GM12878 (cell line): ENCODE results near the gene SF1. TPM values are rescaled to one million over a fixed set of nuclear protein-coding genes. Genes with fewer than 3 reads are reported as not detected.

Experiments
- ATAC-seq: fragments of 200-7000 bp; cut with Tn5 transposase; 3 replicates; pipeline ENCODE4 v1.9.1; 2020; ENCODE audit warnings: mild to moderate bottlenecking, moderate library complexity
- BruUV-seq: library from RNA; stranded (reverse); fragments of 400-500 nt; replicated peaks from 2 replicates; lab custom pipeline; 2021; lab: Mats Ljungman, UMichigan
- CTCF ChIA-PET: fragments of 300-600 bp; sonication (Branson Sonifier 250); formaldehyde crosslinking; extraction: SDS; loops from one replicate; lab custom pipeline; 2021; ENCODE audit warnings: inconsistent platforms; lab: Yijun Ruan, JAX
- POLR2A ChIA-PET: fragments of 350-600 bp; formaldehyde crosslinking; extraction: SDS; loops from one replicate; lab custom pipeline; 2021; ENCODE audit warnings: inconsistent platforms; lab: Charles Lee
- RAD21 ChIA-PET: fragments of 300-600 bp; sonication (Branson Sonifier 250); formaldehyde crosslinking; loops from one replicate; lab custom pipeline; 2023; ENCODE audit warnings: antibody characterized with exemption; ENCODE audit not compliant: unreplicated experiment; lab: Charles Lee
- SMC1A ChIA-PET: fragments of 300-600 bp; sonication (Branson Sonifier 250); formaldehyde crosslinking; loops from one replicate; lab custom pipeline; 2023; ENCODE audit not compliant: unreplicated experiment, uncharacterized antibody; lab: Charles Lee
- DNase-seq: peaks from one replicate; pipeline ENCODE4 v3.0.0-alpha.2; 2011; ENCODE audit warnings: low read depth, low spot score
- FAIRE-seq: peaks from 3 replicates; lab custom pipeline; 2011; peaks lifted over from hg19 to GRCh38; lab: Jason Lieb, UNC
- H2AFZ ChIP-seq: 2 replicates; pipeline ENCODE4 v1.6.0; 2011; ENCODE audit warnings: low read depth, low read length, control low read depth; ENCODE audit not compliant: control insufficient read depth
- H3K27ac ChIP-seq: 2 replicates; pipeline ENCODE4 v1.5.1; 2011; ENCODE audit warnings: control low read depth; ENCODE audit not compliant: control insufficient read depth, insufficient read depth
- H3K27me3 ChIP-seq, 2 experiments: replicated peaks in 1 of 2; 2 replicates each; pipeline versions ENCODE4 v1.6.0 to v1.6.1; 2011; ENCODE audit warnings: low read length in 1 of 2; ENCODE audit not compliant: control insufficient read depth in 2 of 2, insufficient read depth in 2 of 2
- H3K36me3 ChIP-seq, 2 experiments: 2 replicates each; pipeline ENCODE4 v1.5.1; 2011; ENCODE audit warnings: low read length in 1 of 2; ENCODE audit not compliant: control insufficient read depth in 2 of 2, insufficient read depth in 2 of 2
- H3K4me1 ChIP-seq: 2 replicates; pipeline ENCODE4 v1.6.1; 2011; ENCODE audit warnings: mild to moderate bottlenecking, low read length, moderate library complexity, mixed read lengths; ENCODE audit not compliant: control insufficient read depth, insufficient read depth
- H3K4me2 ChIP-seq: 2 replicates; pipeline ENCODE4 v1.6.0; 2011; ENCODE audit warnings: control low read depth; ENCODE audit not compliant: control insufficient read depth, insufficient read depth
- H3K4me3 ChIP-seq: fragments of 200-600 bp; sonication (generic); 2 replicates; pipeline ENCODE4 v1.5.1; 2016
- H3K79me2 ChIP-seq: 2 replicates; pipeline ENCODE4 v1.6.0; 2011; ENCODE audit warnings: low read length; ENCODE audit not compliant: control insufficient read depth, insufficient read depth
- H3K9ac ChIP-seq: 2 replicates; pipeline ENCODE4 v1.8.0; 2011; ENCODE audit warnings: low read length, control low read depth, mixed read lengths; ENCODE audit not compliant: control insufficient read depth, insufficient read depth
- H3K9me3 ChIP-seq: replicated peaks from 3 replicates; pipeline ENCODE4 v1.5.1; 2011; ENCODE audit warnings: mild to moderate bottlenecking, low read length; ENCODE audit not compliant: control insufficient read depth, insufficient read depth
- H4K20me1 ChIP-seq: 2 replicates; pipeline ENCODE4 v1.6.0; 2011; ENCODE audit not compliant: control insufficient read depth, insufficient read depth
- KDM1A ChIP-seq: fragments of 200-600 bp; sonication (generic); IDR thresholded peaks from 2 replicates; pipeline ENCODE4 v1.6.1; 2016; ENCODE audit warnings: borderline replicate concordance
- NR2C2 ChIP-seq: IDR thresholded peaks from 2 replicates; pipeline ENCODE4 v1.6.1; 2011; ENCODE audit warnings: borderline replicate concordance, low read depth; ENCODE audit not compliant: control insufficient read depth, insufficient read length
- POLR2A ChIP-seq: IDR thresholded peaks from 2 replicates; pipeline ENCODE4 v1.6.1; 2011; ENCODE audit warnings: low read depth, mild to moderate bottlenecking, low read length
- RFX5 ChIP-seq: IDR thresholded peaks from 2 replicates; pipeline ENCODE4 v1.6.1; 2011; ENCODE audit warnings: low read depth, low read length, improper control_type of control experiment
- SIX5 ChIP-seq: IDR thresholded peaks from 2 replicates; pipeline ENCODE4 v1.6.1; 2011; ENCODE audit warnings: mild to moderate bottlenecking, low read depth, low read length, moderate library complexity; ENCODE audit not compliant: severe bottlenecking
- SPI1 ChIP-seq: IDR thresholded peaks from 2 replicates; pipeline ENCODE4 v1.6.1; 2011; ENCODE audit warnings: low read depth, mild to moderate bottlenecking, low read length, moderate library complexity, borderline replicate concordance; ENCODE audit not compliant: insufficient read depth
- SUPT20H ChIP-seq: IDR thresholded peaks from 2 replicates; pipeline ENCODE4 v1.6.1; 2011; ENCODE audit warnings: low read depth, mild to moderate bottlenecking, low read length, moderate library complexity, borderline replicate concordance; ENCODE audit not compliant: control insufficient read depth
- TBL1XR1 ChIP-seq: IDR thresholded peaks from 2 replicates; pipeline ENCODE4 v1.6.1; 2012; ENCODE audit warnings: low read depth, low read length, improper control_type of control experiment
- ZBTB40 ChIP-seq: fragments of 450-650 bp; IDR thresholded peaks from 2 replicates; pipeline ENCODE4 v1.6.1; 2016; ENCODE audit warnings: mild to moderate bottlenecking, moderate library complexity, borderline replicate concordance
- WGBS: methylation state at CpG from one replicate; pipeline ENCODE4 v1.1.6; 2016; ENCODE audit warnings: low lambda C conversion rate; ENCODE audit not compliant: insufficient replicate concordance, insufficient coverage; ENCODE audit errors: missing lambda C conversion rate; 5-methylcytosine and 5-hydroxymethylcytosine counted together
- in situ Hi-C: fragments of 300-500 bp; cut with MboI; formaldehyde crosslinking; loops from 9 replicates; pipeline ENCODE4 v1.14.3; 2018; ENCODE audit warnings: mixed read lengths
- intact Hi-C: fragments of 100-400 bp; cut with micrococcal nuclease; formaldehyde crosslinking; loops from one replicate; pipeline ENCODE4 v1.14.2; 2022; ENCODE audit not compliant: unreplicated experiment
- polyA plus RNA-seq, 11 experiments: library from polyadenylated mRNA; depleted of rRNA in 4 of 11; unstranded in 6 of 11; stranded (reverse) in 5 of 11; fragments of >200 nt; fragmentation: Nextera tagmentation in 4 of 11; fragmentation: Illumina TruSeq in 1 of 11; extraction: Ambion mirVana in 4 of 11; extraction: Trizol in 1 of 11; gene quantifications; 1 replicate in 1 of 11; 2 replicates in 10 of 11; pipeline versions ENCODE4 v1.2.1 to v1.2.3, GENCODE V29; 2011 to 2016; ENCODE audit warnings: inconsistent platforms in 2 of 11, missing spikeins in 2 of 11, low read depth in 1 of 11
- total RNA-seq, 4 experiments: library from RNA; depleted of rRNA in 3 of 4; stranded (reverse); fragments of >200 nt in 3 of 4; fragmentation: Illumina TruSeq in 1 of 4; extraction: Trizol in 1 of 4; gene quantifications; 2 replicates each; pipeline versions ENCODE4 v1.2.1 to v1.2.3, GENCODE V29; 2013 to 2021
- TF ChIP-seq, protein P1 (sequence below): fragments of 450-650 bp; IDR thresholded peaks from 2 replicates; pipeline ENCODE4 v1.6.1; 2017; ENCODE audit warnings: mild to moderate bottlenecking
- TF ChIP-seq, protein P2 (sequence below): fragments of 450-650 bp; IDR thresholded peaks from 2 replicates; pipeline ENCODE4 v1.6.1; 2017; ENCODE audit warnings: mild to moderate bottlenecking, moderate library complexity

Gene SF1
- total and polyA plus RNA-seq, 10 of the 15 experiments (the other 5 are each of a cell fraction or from before 2014, with no cell fraction given): 13.6 to 337 (median 103) TPM

DNA sequence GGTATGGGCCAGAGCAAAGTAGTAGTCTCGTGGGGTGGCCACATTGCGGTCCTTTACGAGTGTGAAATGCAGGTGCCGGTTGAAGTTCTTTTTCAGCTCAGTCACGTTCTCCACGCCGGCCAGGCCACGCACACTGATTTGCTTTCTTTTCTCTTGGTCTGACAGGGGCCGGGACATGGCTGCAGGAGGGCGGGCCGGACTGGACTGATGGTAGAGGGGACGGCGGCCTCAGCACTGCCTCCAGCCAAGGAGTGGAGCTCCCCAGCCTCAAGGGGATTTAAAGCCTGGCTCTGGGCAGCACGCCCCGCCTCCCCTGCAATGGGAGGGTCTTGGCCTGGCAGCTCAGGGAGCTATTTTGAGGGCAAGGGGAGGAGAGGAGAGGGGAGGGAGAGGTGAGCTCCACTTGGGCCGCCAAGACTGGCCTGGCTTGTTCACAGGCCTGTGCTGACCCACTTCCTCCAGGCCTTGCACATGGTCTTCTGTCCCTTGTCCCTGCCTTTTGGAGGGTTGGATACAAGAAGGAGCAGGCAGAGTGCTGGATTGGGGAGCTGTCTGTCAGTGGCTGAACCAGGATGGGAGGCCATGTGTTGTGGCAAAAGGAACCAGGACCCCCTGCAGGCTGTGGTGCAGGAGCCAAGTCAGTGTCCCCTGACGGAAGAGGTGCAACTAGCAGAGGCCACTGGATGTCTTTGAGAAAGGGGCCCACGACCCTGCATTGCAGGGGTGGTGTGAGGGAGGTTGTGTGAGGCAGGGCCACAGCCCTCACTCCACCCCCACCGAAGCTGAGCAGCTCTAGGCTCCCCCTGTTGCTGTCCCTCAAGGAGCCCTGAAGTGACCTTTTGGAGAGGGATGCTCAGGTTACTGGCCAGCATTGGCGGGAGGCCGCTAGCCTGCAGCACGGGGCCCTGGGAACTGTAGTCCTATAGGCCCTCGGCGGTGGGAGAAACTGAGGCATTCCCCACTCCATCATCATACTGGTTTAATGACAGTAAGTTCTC lies 18.3 kb downstream of the SF1 start, which contains the start of gene PYGM:
Gene PYGM, minus strand, starts transcription at position 253 of the 998 bp plus-strand sequence. Its CDS starts 76 bp downstream, at position 177.
- no peak within 1 kb of the TSS for H3K9ac ChIP-seq
- DNase-seq (no peak), ATAC-seq (peak; percentile 8; the same call in 2 of the 3 replicates), FAIRE-seq (no peak)
- in situ Hi-C loops (no loop called here), intact Hi-C loops (no loop called here)
- peaks cover 17% of the 10 kb centered on the region for H3K4me1 ChIP-seq
- SMC1A ChIA-PET: interaction anchor here (1.2 to 1.7 kb wide), 2 partner anchors 11 to 16 kb away, joined by 4 to 5 read pairs; no protein-coding TSS in a partner anchor
- H3K79me2 ChIP-seq: no peaks in the 10 kb centered on the region
- no peaks in the 10 kb centered on the region for H3K9me3 ChIP-seq
- no peak within 1 kb of the TSS for H3K27ac ChIP-seq
- WGBS: 71% methylated on average over 21 of the region's 24 CpGs
- peaks cover 10 to 12% of the 10 kb centered on the region in 2 experiments; a peak in 3 of 4 replicates for H3K36me3 ChIP-seq
- no peak within 1 kb of the TSS for H3K4me3 ChIP-seq
- POLR2A ChIA-PET: interaction anchor here (0.7 to 1.8 kb wide), 2 partner anchors 12 to 247 kb away, joined by 4 to 6 read pairs; no protein-coding TSS in a partner anchor
- CTCF ChIA-PET: interaction anchor here (0.7 to 1.5 kb wide), 6 partner anchors 10 to 109 kb away, joined by 3 to 8 read pairs (median 4); no protein-coding TSS in a partner anchor
- no peak within 1 kb of the TSS for H2AFZ ChIP-seq
- no peaks in the 10 kb centered on the region for H3K27me3 ChIP-seq
- BruUV-seq: no TSS peak
- peaks cover 7% of the 10 kb centered on the region for H4K20me1 ChIP-seq
- RAD21 ChIA-PET: interaction anchor here (1.2 kb wide), 1 partner anchor 56 kb away, joined by 3 read pairs; no protein-coding TSS in a partner anchor
- H3K4me2 ChIP-seq: no peak within 1 kb of the TSS
- TF ChIP-seq POLR2A (peak; percentile 51; the same call in 1 of the 2 replicates), SUPT20H (no peak), TBL1XR1 (no peak), SIX5 (no peak), KDM1A (no peak), ZBTB40 (no peak), RFX5 (no peak), NR2C2 (no peak), SPI1 (no peak)
- TF ChIP-seq, protein P1, sequence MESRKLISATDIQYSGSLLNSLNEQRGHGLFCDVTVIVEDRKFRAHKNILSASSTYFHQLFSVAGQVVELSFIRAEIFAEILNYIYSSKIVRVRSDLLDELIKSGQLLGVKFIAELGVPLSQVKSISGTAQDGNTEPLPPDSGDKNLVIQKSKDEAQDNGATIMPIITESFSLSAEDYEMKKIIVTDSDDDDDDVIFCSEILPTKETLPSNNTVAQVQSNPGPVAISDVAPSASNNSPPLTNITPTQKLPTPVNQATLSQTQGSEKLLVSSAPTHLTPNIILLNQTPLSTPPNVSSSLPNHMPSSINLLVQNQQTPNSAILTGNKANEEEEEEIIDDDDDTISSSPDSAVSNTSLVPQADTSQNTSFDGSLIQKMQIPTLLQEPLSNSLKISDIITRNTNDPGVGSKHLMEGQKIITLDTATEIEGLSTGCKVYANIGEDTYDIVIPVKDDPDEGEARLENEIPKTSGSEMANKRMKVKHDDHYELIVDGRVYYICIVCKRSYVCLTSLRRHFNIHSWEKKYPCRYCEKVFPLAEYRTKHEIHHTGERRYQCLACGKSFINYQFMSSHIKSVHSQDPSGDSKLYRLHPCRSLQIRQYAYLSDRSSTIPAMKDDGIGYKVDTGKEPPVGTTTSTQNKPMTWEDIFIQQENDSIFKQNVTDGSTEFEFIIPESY: 0 out of 2 replicates have a peak, but pooled peaks have one; percentile 40
- TF ChIP-seq, protein P2, sequence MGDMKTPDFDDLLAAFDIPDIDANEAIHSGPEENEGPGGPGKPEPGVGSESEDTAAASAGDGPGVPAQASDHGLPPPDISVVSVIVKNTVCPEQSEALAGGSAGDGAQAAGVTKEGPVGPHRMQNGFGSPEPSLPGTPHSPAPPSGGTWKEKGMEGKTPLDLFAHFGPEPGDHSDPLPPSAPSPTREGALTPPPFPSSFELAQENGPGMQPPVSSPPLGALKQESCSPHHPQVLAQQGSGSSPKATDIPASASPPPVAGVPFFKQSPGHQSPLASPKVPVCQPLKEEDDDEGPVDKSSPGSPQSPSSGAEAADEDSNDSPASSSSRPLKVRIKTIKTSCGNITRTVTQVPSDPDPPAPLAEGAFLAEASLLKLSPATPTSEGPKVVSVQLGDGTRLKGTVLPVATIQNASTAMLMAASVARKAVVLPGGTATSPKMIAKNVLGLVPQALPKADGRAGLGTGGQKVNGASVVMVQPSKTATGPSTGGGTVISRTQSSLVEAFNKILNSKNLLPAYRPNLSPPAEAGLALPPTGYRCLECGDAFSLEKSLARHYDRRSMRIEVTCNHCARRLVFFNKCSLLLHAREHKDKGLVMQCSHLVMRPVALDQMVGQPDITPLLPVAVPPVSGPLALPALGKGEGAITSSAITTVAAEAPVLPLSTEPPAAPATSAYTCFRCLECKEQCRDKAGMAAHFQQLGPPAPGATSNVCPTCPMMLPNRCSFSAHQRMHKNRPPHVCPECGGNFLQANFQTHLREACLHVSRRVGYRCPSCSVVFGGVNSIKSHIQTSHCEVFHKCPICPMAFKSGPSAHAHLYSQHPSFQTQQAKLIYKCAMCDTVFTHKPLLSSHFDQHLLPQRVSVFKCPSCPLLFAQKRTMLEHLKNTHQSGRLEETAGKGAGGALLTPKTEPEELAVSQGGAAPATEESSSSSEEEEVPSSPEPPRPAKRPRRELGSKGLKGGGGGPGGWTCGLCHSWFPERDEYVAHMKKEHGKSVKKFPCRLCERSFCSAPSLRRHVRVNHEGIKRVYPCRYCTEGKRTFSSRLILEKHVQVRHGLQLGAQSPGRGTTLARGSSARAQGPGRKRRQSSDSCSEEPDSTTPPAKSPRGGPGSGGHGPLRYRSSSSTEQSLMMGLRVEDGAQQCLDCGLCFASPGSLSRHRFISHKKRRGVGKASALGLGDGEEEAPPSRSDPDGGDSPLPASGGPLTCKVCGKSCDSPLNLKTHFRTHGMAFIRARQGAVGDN: no peak
